Neuronal stem cell (in vitro differentiated cells): ENCODE results near the gene EPB41.

Experiments
- DNase-seq: peaks from one replicate; pipeline ENCODE4 v3.0.0-alpha.2; 2013; ENCODE audit warnings: low spot score
- H2AFZ ChIP-seq: one replicate; pipeline ENCODE4 v1.6.1; 2013; ENCODE audit warnings: mild to moderate bottlenecking, low read length, inconsistent platforms
- H2AK5ac ChIP-seq: 2 replicates; pipeline ENCODE4 v1.6.1; 2013; ENCODE audit warnings: low read depth, mild to moderate bottlenecking, inconsistent platforms, low read length, moderate library complexity, mixed read lengths
- H2BK120ac ChIP-seq: 2 replicates; pipeline ENCODE4 v1.6.1; 2013; ENCODE audit warnings: low read depth, mild to moderate bottlenecking, inconsistent platforms, low read length, moderate library complexity, mixed read lengths
- H2BK12ac ChIP-seq: one replicate; pipeline ENCODE4 v1.6.1; 2013; ENCODE audit warnings: low read length, inconsistent platforms
- H2BK15ac ChIP-seq: 2 replicates; pipeline ENCODE4 v1.6.1; 2013; ENCODE audit warnings: mild to moderate bottlenecking, low read length, inconsistent platforms, mixed read lengths
- H2BK5ac ChIP-seq: one replicate; pipeline ENCODE4 v1.6.1; 2013; ENCODE audit warnings: inconsistent platforms, mild to moderate bottlenecking, low read length, moderate library complexity
- H3K14ac ChIP-seq: one replicate; pipeline ENCODE4 v1.6.1; 2013; ENCODE audit warnings: low read length, inconsistent platforms
- H3K18ac ChIP-seq: 2 replicates; pipeline ENCODE4 v1.6.1; 2013; ENCODE audit warnings: low read length, inconsistent platforms
- H3K23ac ChIP-seq: 2 replicates; pipeline ENCODE4 v1.6.1; 2013; ENCODE audit warnings: low read depth, mild to moderate bottlenecking, mixed read lengths, low read length, inconsistent platforms; ENCODE audit not compliant: poor library complexity
- H3K27ac ChIP-seq: replicated peaks from 3 replicates; pipeline ENCODE4 v1.5.1; 2013; ENCODE audit warnings: low read length, inconsistent platforms
- H3K27me3 ChIP-seq, 3 experiments: 2 replicates each; pipeline ENCODE4 v1.6.1; 2013; ENCODE audit warnings: low read length in 3 of 3, mild to moderate bottlenecking in 2 of 3, inconsistent platforms in 1 of 3, low read depth in 1 of 3, mixed read lengths in 1 of 3, moderate library complexity in 1 of 3; ENCODE audit not compliant: control insufficient read depth in 3 of 3, insufficient read depth in 3 of 3
- H3K36me3 ChIP-seq, 2 donors: replicated peaks in 1 of 2; 2 replicates each; pipeline ENCODE4 v1.6.1; 2013; ENCODE audit warnings: low read length in 2 of 2; ENCODE audit not compliant: control insufficient read depth in 2 of 2, insufficient read depth in 2 of 2
- H3K4ac ChIP-seq: 2 replicates; pipeline ENCODE4 v1.6.1; 2013; ENCODE audit warnings: inconsistent platforms, mild to moderate bottlenecking, low read length, moderate library complexity
- H3K4me1 ChIP-seq, 2 donors: 1 replicate in 1 of 2; 2 replicates in 1 of 2; pipeline ENCODE4 v1.6.1; 2013; ENCODE audit warnings: low read length in 2 of 2, low read depth in 1 of 2; ENCODE audit not compliant: control insufficient read depth in 2 of 2, insufficient read depth in 1 of 2
- H3K4me2 ChIP-seq: one replicate; pipeline ENCODE4 v1.6.1; 2013; ENCODE audit warnings: mild to moderate bottlenecking, low read length, inconsistent platforms; ENCODE audit not compliant: insufficient read depth, poor library complexity, severe bottlenecking
- H3K4me3 ChIP-seq, 2 donors: 2 replicates each; pipeline ENCODE4 v1.5.1; 2013; ENCODE audit warnings: low read length in 2 of 2, mild to moderate bottlenecking in 2 of 2, inconsistent platforms in 1 of 2, moderate library complexity in 1 of 2
- H3K79me1 ChIP-seq: one replicate; pipeline ENCODE4 v1.6.1; 2013; ENCODE audit warnings: low read depth, mild to moderate bottlenecking, inconsistent platforms, low read length, moderate library complexity
- H3K9ac ChIP-seq: one replicate; pipeline ENCODE4 v1.6.1; 2013; ENCODE audit warnings: mild to moderate bottlenecking, low read depth, low read length, inconsistent platforms; ENCODE audit not compliant: poor library complexity
- H3K9me3 ChIP-seq, 2 donors: replicated peaks in 1 of 2; 2 replicates each; pipeline versions ENCODE3 to v1.6.1; 2013; ENCODE audit warnings: low read length in 2 of 2, mild to moderate bottlenecking in 2 of 2, inconsistent platforms in 1 of 2, low read depth in 1 of 2, mixed read lengths in 1 of 2, moderate library complexity in 1 of 2; ENCODE audit not compliant: control insufficient read depth in 2 of 2, insufficient read depth in 1 of 2
- H4K8ac ChIP-seq: one replicate; pipeline ENCODE4 v1.6.1; 2013; ENCODE audit warnings: low read depth, mild to moderate bottlenecking, inconsistent platforms, low read length, moderate library complexity
- H4K91ac ChIP-seq: one replicate; pipeline ENCODE4 v1.6.1; 2013; ENCODE audit warnings: low read length, low read depth, mild to moderate bottlenecking, inconsistent platforms; ENCODE audit not compliant: poor library complexity
- WGBS, 2 donors: extraction: QIAGEN DNeasy Blood & Tissue Kit; methylation state at CpG; one replicate each; pipeline ENCODE4 v1.1.7; 2013; ENCODE audit warnings: missing lambda C conversion rate in 2 of 2, mixed read lengths in 1 of 2; ENCODE audit not compliant: insufficient read length in 2 of 2, insufficient replicate concordance in 1 of 2; ENCODE audit errors: extremely low coverage in 2 of 2; 5-methylcytosine and 5-hydroxymethylcytosine counted together

Gene EPB41

GRCh38 chr1:29136391-29136915, 222.1 kb downstream of the EPB41 start:
- no CpG with 5 or more reads among the region's 14 CpGs for WGBS, 2 donors
- Histone ChIP-seq H3K27me3 (no peaks in the 10 kb centered on the region), H2BK15ac (no peak overlapping the region), H3K23ac (no peak overlapping the region), H3K36me3 (no peaks in the 10 kb centered on the region), H3K14ac (no peak overlapping the region), H4K8ac (no peak overlapping the region), H3K4ac (no peak overlapping the region), H3K27ac (no peak overlapping the region), H2BK120ac (no peak overlapping the region), H3K4me3 (no peak overlapping the region), H2AK5ac (no peak overlapping the region), H3K9ac (no peak overlapping the region), H3K4me2 (no peak overlapping the region), H2BK5ac (no peak overlapping the region), H3K79me1 (no peaks in the 10 kb centered on the region), H3K18ac (no peak overlapping the region), H4K91ac (no peak overlapping the region), H3K4me1 (no peaks in the 10 kb centered on the region), H2AFZ (no peak overlapping the region), H2BK12ac (no peak overlapping the region), H3K9me3 (no peaks in the 10 kb centered on the region)
- DNase-seq, result no peak

DNA sequence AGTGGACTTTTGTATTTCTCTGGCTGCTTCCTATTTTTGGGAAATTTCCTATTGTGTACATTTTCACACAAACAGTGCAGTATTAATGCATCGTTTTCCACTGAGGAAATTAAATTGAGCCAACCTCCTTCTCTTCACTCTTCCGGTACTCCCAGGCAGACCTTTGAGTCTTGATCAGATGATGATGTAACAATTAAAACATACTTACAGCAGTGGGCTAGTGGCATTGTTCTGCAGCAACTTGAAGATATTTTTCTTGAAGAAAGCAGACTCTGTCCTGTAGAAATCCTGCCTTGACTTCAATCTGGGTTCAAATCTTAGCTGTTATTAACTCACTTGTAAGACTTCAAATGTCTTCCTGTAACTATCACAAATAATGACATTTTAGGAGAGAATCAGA, 228.3 kb downstream of the EPB41 start:
- Histone ChIP-seq H2BK5ac (no peak overlapping the region), H4K8ac (no peak overlapping the region), H4K91ac (no peak overlapping the region), H3K9ac (no peak overlapping the region), H3K27me3 (no peaks in the 10 kb centered on the region), H3K36me3 (peaks cover 17 to 42% of the 10 kb centered on the region in 2 donors), H3K18ac (no peak overlapping the region), H2AFZ (no peak overlapping the region), H2BK12ac (no peak overlapping the region), H3K79me1 (no peaks in the 10 kb centered on the region), H2BK15ac (no peak overlapping the region), H3K4me2 (no peak overlapping the region), H3K4me1 (no peaks in the 10 kb centered on the region), H3K23ac (no peak overlapping the region), H3K9me3 (no peaks in the 10 kb centered on the region), H3K27ac (no peak overlapping the region), H3K4me3 (no peak overlapping the region), H2BK120ac (no peak overlapping the region), H3K4ac (no peak overlapping the region), H2AK5ac (no peak overlapping the region), H3K14ac (no peak overlapping the region)
- WGBS, 2 donors, result no CpG with 5 or more reads among the region's 2 CpGs
- DNase-seq, result no peak

- no peak overlapping the region for H3K4ac ChIP-seq
- no peak overlapping the region for H2BK15ac ChIP-seq
- no peak overlapping the region for H4K91ac ChIP-seq
- no peak overlapping the region for H2BK120ac ChIP-seq
- no peak overlapping the region for H3K4me2 ChIP-seq
- H3K4me1 ChIP-seq, result no peaks in the 10 kb centered on the region
- no CpG with 5 or more reads among the region's 2 CpGs for WGBS, 2 donors
- no peak for DNase-seq
- no peak overlapping the region for H3K4me3 ChIP-seq
- no peak overlapping the region for H2BK12ac ChIP-seq
- no peak overlapping the region for H2AFZ ChIP-seq
- H4K8ac ChIP-seq, result no peak overlapping the region
- H3K9ac ChIP-seq, result no peak overlapping the region
- no peak overlapping the region for H2BK5ac ChIP-seq
- H3K14ac ChIP-seq, result no peak overlapping the region
- no peak overlapping the region for H3K18ac ChIP-seq
- no peaks in the 10 kb centered on the region for H3K79me1 ChIP-seq
- no peaks in the 10 kb centered on the region for H3K9me3 ChIP-seq
- no peak overlapping the region for H3K23ac ChIP-seq
- H3K27me3 ChIP-seq, result no peaks in the 10 kb centered on the region
- H2AK5ac ChIP-seq, result no peak overlapping the region
- no peak overlapping the region for H3K27ac ChIP-seq
- H3K36me3 ChIP-seq, result peaks cover 31 to 57% of the 10 kb centered on the region in 2 donors
Observed at GRCh38 chr1:29144178-29144577, 229.8 kb downstream of the EPB41 start.

DNA sequence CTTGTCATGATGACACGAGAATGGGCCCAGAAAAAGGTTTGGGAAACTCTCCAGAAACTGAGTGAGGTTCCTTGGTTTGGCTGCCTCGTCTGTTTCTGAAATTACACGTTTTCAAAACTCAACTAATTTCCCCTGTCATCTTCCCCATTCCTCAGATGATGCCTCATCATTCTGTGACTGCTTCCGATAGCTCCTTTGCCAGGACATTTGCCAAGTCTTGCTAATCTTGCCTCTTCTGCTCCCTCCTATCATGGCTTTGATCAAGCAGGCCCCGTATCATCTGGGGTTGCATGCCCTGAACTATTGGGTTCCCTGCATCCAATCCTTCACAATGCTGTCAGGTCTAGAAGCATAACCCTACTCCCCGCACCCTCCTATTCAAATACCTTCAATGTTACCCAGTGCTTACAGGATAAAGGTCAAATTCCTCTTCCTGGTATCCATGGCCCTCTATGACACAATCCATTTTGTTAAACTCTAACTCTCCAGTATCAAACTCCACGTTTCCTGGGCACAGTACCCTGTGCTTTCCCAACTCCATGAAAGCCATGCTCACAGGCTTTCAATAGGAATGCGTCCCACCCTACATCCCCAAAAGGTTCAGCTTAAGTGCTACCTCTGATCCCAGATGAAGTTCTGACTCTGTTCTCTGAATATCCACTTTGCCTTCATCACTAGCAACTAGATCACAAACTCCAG, 231.5 kb downstream of the EPB41 start:
- H2BK120ac ChIP-seq, result no peak overlapping the region
- no CpG with 5 or more reads among the region's 8 CpGs for WGBS, 2 donors
- no peaks in the 10 kb centered on the region for H3K27me3 ChIP-seq
- no peaks in the 10 kb centered on the region for H3K4me1 ChIP-seq
- H3K23ac ChIP-seq, result no peak overlapping the region
- H4K8ac ChIP-seq, result no peak overlapping the region
- peaks cover 45 to 72% of the 10 kb centered on the region in 2 donors for H3K36me3 ChIP-seq
- H3K9me3 ChIP-seq, result no peaks in the 10 kb centered on the region
- H3K14ac ChIP-seq, result no peak overlapping the region
- no peak overlapping the region for H2BK15ac ChIP-seq
- no peak for DNase-seq
- H3K18ac ChIP-seq, result no peak overlapping the region
- no peak overlapping the region for H2AK5ac ChIP-seq
- H3K4me2 ChIP-seq, result no peak overlapping the region
- no peak overlapping the region for H2AFZ ChIP-seq
- no peak overlapping the region for H3K4ac ChIP-seq
- no peaks in the 10 kb centered on the region for H3K79me1 ChIP-seq
- H3K4me3 ChIP-seq, result no peak overlapping the region
- H2BK12ac ChIP-seq, result no peak overlapping the region
- no peak overlapping the region for H2BK5ac ChIP-seq
- H3K9ac ChIP-seq, result no peak overlapping the region
- H3K27ac ChIP-seq, result no peak overlapping the region
- H4K91ac ChIP-seq, result no peak overlapping the region
